A549 (cell line): ENCODE measurements around the gene ATP6AP1. TPM values are rescaled to one million over a fixed set of nuclear protein-coding genes. Genes with fewer than 3 reads are reported as not detected.

Experiments used
- ATAC-seq, 2 experiments: fragments of 200-7000 bp in 1 of 2; fragments of >200 bp in 1 of 2; cut with Nextera tagmentation in 1 of 2; cut with Tn5 transposase in 1 of 2; 3 replicates each; pipeline versions ENCODE4 v1.8.0 to v1.9.1; 2018 to 2020; ENCODE audit warnings: mild to moderate bottlenecking in 1 of 2, moderate library complexity in 1 of 2
- CTCF ChIA-PET: fragments of 300-600 bp; sonication (Branson Sonifier 250); formaldehyde crosslinking; extraction: SDS; loops from one replicate; lab custom pipeline; 2021; ENCODE audit warnings: antibody characterized with exemption, inconsistent platforms; lab: Yijun Ruan, JAX
- POLR2A ChIA-PET: fragments of 350-600 bp; formaldehyde crosslinking; extraction: SDS; loops from one replicate; lab custom pipeline; 2021; ENCODE audit warnings: antibody characterized with exemption, inconsistent platforms; lab: Yijun Ruan, JAX
- DNase-seq, 2 experiments: peaks; one replicate each; pipeline versions ENCODE4 v3.0.0 to v3.0.0-alpha.2; 2011 to 2016; ENCODE audit warnings: low read depth in 1 of 2, low spot score in 1 of 2
- FAIRE-seq: peaks from 2 replicates; lab custom pipeline; 2011; peaks lifted over from hg19 to GRCh38; lab: Jason Lieb, UNC
- H3K27ac ChIP-seq, 2 experiments: fragments of >200 bp; sonication (Bioruptor Twin); formaldehyde crosslinking; 3 replicates each; pipeline ENCODE4 v1.5.1; 2016 to 2017
- H3K4me1 ChIP-seq: fragments of >200 bp; sonication (Bioruptor Twin); formaldehyde crosslinking; 3 replicates; pipeline ENCODE4 v1.6.1; 2016
- H3K4me2 ChIP-seq: fragments of >200 bp; sonication (Bioruptor Twin); formaldehyde crosslinking; 3 replicates; pipeline ENCODE4 v1.6.1; 2016
- H3K4me3 ChIP-seq: fragments of >200 bp; sonication (Bioruptor Twin); formaldehyde crosslinking; 3 replicates; pipeline ENCODE4 v1.5.1; 2016
- H3K9me3 ChIP-seq: fragments of >200 bp; sonication (Bioruptor Twin); formaldehyde crosslinking; 3 replicates; pipeline ENCODE4 v1.6.1; 2016
- CBX2 ChIP-seq: fragments of 200-600 bp; sonication (generic); IDR thresholded peaks from 2 replicates; pipeline ENCODE4 v1.6.1; 2016; ENCODE audit warnings: low read depth, mild to moderate bottlenecking, borderline replicate concordance
- CEBPB ChIP-seq, 2 experiments: fragments of >200 bp in 1 of 2; sonication (Bioruptor Twin) in 1 of 2; formaldehyde crosslinking in 1 of 2; IDR thresholded peaks; 2 replicates each; pipeline ENCODE4 v1.6.1; 2012 to 2016
- CHD2 ChIP-seq: fragments of 150-350 bp; IDR thresholded peaks from 2 replicates; pipeline ENCODE4 v1.6.1; 2014; ENCODE audit warnings: low read length; ENCODE audit not compliant: partially characterized antibody
- EHMT2 ChIP-seq: fragments of 200-600 bp; sonication (generic); IDR thresholded peaks from 2 replicates; pipeline ENCODE4 v1.6.1; 2016; ENCODE audit warnings: antibody characterized with exemption, low read depth, mild to moderate bottlenecking, moderate library complexity
- EP300 ChIP-seq, 2 experiments: fragments of >200 bp; sonication (Bioruptor Twin); formaldehyde crosslinking; IDR thresholded peaks; 2 replicates in 1 of 2; 3 replicates in 1 of 2; pipeline ENCODE4 v1.6.1; 2016 to 2017
- HEYL ChIP-seq: fragments of 250-450 bp; sonication (Bioruptor Pico); IDR thresholded peaks from 2 replicates; pipeline ENCODE4 v1.8.0; 2021; ENCODE audit warnings: mild to moderate bottlenecking, moderate library complexity
- HOXB13 ChIP-seq: fragments of 250-450 bp; sonication (Bioruptor Pico); IDR thresholded peaks from 2 replicates; pipeline ENCODE4 v1.5.0; 2020; ENCODE audit warnings: low read depth, mild to moderate bottlenecking, moderate library complexity
- HOXB5 ChIP-seq: fragments of 250-450 bp; sonication (Bioruptor Pico); IDR thresholded peaks from 2 replicates; pipeline ENCODE4 v1.5.0; 2020; ENCODE audit warnings: mild to moderate bottlenecking, moderate library complexity
- JUN ChIP-seq, 2 experiments: fragments of >200 bp; sonication (Bioruptor Twin); formaldehyde crosslinking; IDR thresholded peaks; 2 replicates in 1 of 2; 3 replicates in 1 of 2; pipeline ENCODE4 v1.6.1; 2016 to 2017
- KDM1A ChIP-seq: fragments of 200-600 bp; sonication (generic); IDR thresholded peaks from 2 replicates; pipeline ENCODE4 v1.6.1; 2016; ENCODE audit warnings: low read depth, mild to moderate bottlenecking
- KDM5A ChIP-seq: fragments of 200-600 bp; sonication (generic); IDR thresholded peaks from 2 replicates; pipeline ENCODE4 v1.6.1; 2016; ENCODE audit warnings: antibody characterized with exemption, mild to moderate bottlenecking
- MYC ChIP-seq: IDR thresholded peaks from 2 replicates; pipeline ENCODE4 v1.6.1; 2012; ENCODE audit warnings: mild to moderate bottlenecking, inconsistent platforms, low read length, improper control_type of control experiment, borderline replicate concordance
- NFE2L2 ChIP-seq: fragments of 150-350 bp; conservative IDR thresholded peaks from 2 replicates; pipeline ENCODE4 v1.6.1; 2014; ENCODE audit warnings: low read length
- NPAS2 ChIP-seq: fragments of 250-450 bp; sonication (Bioruptor Pico); IDR thresholded peaks from 2 replicates; pipeline ENCODE4 v1.8.0; 2022; ENCODE audit warnings: mild to moderate bottlenecking, moderate library complexity, borderline replicate concordance
- SREBF2 ChIP-seq: fragments of 450-650 bp; IDR thresholded peaks from 2 replicates; pipeline ENCODE4 v1.6.1; 2014; ENCODE audit warnings: mild to moderate bottlenecking, moderate library complexity
- ZFP36 ChIP-seq: fragments of 450-650 bp; IDR thresholded peaks from 2 replicates; pipeline ENCODE4 v1.6.1; 2014; ENCODE audit warnings: borderline replicate concordance; ENCODE audit not compliant: partially characterized antibody
- ZNF302 ChIP-seq: fragments of 250-450 bp; sonication (Bioruptor Pico); IDR thresholded peaks from 2 replicates; pipeline ENCODE4 v1.9.0; 2021; ENCODE audit warnings: inconsistent platforms, mild to moderate bottlenecking, moderate library complexity
- WGBS: methylation state at CpG from one replicate; pipeline ENCODE4 v1.1.6; 2017; ENCODE audit errors: missing lambda C conversion rate; 5-methylcytosine and 5-hydroxymethylcytosine counted together
- polyA plus RNA-seq, 4 experiments: library from polyadenylated mRNA; depleted of rRNA in 3 of 4; stranded (reverse); fragments of >200 nt; fragmentation: RNase III in 1 of 4; extraction: RNeasy Plus Mini Kit Qiagen cat#74134 plus additional on column Dnase treatment in 1 of 4; gene quantifications; 2 replicates in 3 of 4; 3 replicates in 1 of 4; pipeline ENCODE4 v1.2.3, GENCODE V29; 2011 to 2017
- TF ChIP-seq, protein P1 (sequence below): IDR thresholded peaks from 2 replicates; pipeline ENCODE4 v1.6.1; 2012
- TF ChIP-seq, protein P2 (sequence below): fragments of 450-650 bp; IDR thresholded peaks from 2 replicates; pipeline ENCODE4 v1.6.1; 2014; ENCODE audit warnings: antibody characterized with exemption
- TF ChIP-seq, protein P3 (sequence below): fragments of >200 bp; sonication (Bioruptor Twin); formaldehyde crosslinking; IDR thresholded peaks from 3 replicates; pipeline ENCODE4 v1.6.1; 2016
- TF ChIP-seq, protein P4 (sequence below): fragments of >200 bp; sonication (Bioruptor Twin); formaldehyde crosslinking; IDR thresholded peaks from 3 replicates; pipeline ENCODE4 v1.5.1; 2016
- TF ChIP-seq, protein P5 (sequence below): fragments of >200 bp; sonication (Bioruptor Twin); formaldehyde crosslinking; IDR thresholded peaks from 2 replicates; pipeline ENCODE4 v1.6.1; 2016
- TF ChIP-seq, protein P6 (sequence below): fragments of 200-600 bp; sonication (generic); IDR thresholded peaks from 2 replicates; pipeline ENCODE4 v1.6.1; 2016; ENCODE audit warnings: antibody characterized with exemption, mild to moderate bottlenecking, moderate library complexity

The ATP6AP1 gene
- polyA plus RNA-seq, 2 of the 4 experiments (the other 2 are of a cell fraction), result 62.6 to 81.7 TPM

DNA sequence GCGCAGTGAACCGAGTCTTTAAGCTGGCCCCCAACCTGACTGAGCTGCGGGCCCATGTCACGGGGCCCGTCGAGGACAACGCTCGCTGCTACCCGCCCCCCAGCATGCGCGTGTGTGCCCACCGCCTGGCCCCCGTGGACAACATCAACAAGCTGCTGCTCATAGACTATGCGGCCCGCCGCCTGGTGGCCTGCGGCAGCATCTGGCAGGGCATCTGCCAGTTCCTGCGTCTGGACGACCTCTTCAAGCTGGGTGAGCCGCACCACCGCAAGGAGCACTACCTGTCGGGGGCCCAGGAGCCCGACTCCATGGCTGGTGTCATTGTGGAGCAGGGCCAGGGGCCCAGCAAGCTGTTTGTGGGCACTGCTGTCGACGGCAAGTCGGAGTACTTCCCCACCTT lies 31.8 kb downstream of the ATP6AP1 start (continued):
- TF ChIP-seq HOXB5, result no peak
- TF ChIP-seq, all 56 proteins: peak for 0

DNA sequence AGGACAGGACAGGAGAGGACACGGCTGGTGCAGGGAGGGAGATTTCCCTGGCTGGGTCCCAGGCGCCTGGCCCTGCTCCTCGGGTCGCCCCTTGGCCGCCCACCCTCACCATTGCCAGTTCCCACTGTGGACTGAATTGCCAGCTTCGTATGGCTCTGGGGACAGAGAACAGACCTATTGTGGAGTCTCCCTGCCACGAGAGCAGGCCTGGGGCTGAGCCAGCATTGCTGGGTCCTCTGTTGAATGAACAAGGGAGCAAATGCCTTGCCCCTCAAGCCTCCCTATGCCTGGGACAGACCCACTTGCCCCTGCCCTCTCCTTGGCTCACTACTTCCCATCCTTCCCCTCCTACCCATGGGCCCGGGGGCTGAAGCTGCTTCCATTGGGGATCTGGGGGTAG lies 33.9 kb downstream of the ATP6AP1 start:
- ATAC-seq (no peak), FAIRE-seq (no peak)
- CTCF ChIA-PET, result interaction anchor here (1.3 kb wide), 1 partner anchor 89 kb away, joined by 3 read pairs; no protein-coding TSS in a partner anchor

DNA sequence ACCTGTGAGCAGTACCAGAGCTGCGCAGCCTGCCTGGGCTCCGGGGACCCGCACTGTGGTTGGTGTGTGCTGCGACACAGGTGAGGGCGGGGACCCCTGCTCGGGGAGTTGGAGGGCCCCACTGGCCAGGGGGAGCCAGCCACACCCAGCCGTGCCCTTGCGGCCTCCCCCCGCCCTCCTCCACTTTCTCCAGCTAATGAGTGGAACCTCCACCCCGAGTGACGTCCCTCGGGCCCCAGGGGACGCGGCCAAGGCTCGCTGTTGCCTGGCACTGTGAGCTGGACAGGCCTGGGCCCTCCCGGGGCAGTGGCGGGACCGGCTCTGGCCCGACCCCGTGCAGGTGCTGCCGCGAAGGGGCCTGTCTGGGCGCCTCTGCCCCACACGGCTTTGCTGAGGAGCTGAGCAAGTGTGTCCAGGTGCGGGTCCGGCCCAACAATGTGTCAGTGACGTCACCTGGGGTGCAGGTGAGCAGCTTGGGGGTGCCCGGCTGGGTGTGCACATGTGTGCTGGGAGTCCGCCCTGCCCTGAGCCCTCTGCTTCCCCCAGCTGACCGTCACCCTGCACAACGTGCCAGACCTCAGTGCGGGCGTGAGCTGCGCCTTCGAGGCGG lies 35.2 kb downstream of the ATP6AP1 start:
- no peak for DNase-seq
- POLR2A ChIA-PET, result no interaction called here
- no peak overlapping the region for H3K4me3 ChIP-seq
- CTCF ChIA-PET, result no interaction called here
- no peak overlapping the region for H3K4me2 ChIP-seq
- H3K4me1 ChIP-seq, result peaks cover 7% of the 10 kb centered on the region
- 93% methylated on average over 3 of the region's 36 CpGs for WGBS
- H3K9me3 ChIP-seq, result no peaks in the 10 kb centered on the region
- no peak for FAIRE-seq
- H3K27ac ChIP-seq, result no peak overlapping the region
- no peak for TF ChIP-seq CEBPB (IDR thresholded peaks at IDR 0.05)
- no peak for TF ChIP-seq EP300 (IDR thresholded peaks at IDR 0.05)
- no peak for TF ChIP-seq MYC
- TF ChIP-seq ZNF302 (CRISPR knock-in tag), result no peak
- ATAC-seq, result no peak

More for the DNA sequence above, 33.9 kb downstream of the ATP6AP1 start:
- no peak overlapping the region for H3K27ac ChIP-seq
- H3K4me3 ChIP-seq, result no peak overlapping the region
- TF ChIP-seq ZNF302 (CRISPR knock-in tag) (no peak), NFE2L2 (no peak), HOXB13 (CRISPR knock-in tag) (no peak), EHMT2 (no peak), ZFP36 (no peak), CHD2 (no peak)
- TF ChIP-seq, protein P1, sequence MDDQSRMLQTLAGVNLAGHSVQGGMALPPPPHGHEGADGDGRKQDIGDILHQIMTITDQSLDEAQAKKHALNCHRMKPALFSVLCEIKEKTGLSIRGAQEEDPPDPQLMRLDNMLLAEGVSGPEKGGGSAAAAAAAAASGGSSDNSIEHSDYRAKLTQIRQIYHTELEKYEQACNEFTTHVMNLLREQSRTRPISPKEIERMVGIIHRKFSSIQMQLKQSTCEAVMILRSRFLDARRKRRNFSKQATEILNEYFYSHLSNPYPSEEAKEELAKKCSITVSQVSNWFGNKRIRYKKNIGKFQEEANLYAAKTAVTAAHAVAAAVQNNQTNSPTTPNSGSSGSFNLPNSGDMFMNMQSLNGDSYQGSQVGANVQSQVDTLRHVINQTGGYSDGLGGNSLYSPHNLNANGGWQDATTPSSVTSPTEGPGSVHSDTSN, result no peak
- H3K9me3 ChIP-seq, result no peaks in the 10 kb centered on the region
- H3K4me1 ChIP-seq, result peaks cover 11% of the 10 kb centered on the region
- no peak for DNase-seq
- WGBS, result 93% methylated on average over 3 of the region's 8 CpGs
- POLR2A ChIA-PET, result no interaction called here
- no peak overlapping the region for H3K4me2 ChIP-seq

DNA sequence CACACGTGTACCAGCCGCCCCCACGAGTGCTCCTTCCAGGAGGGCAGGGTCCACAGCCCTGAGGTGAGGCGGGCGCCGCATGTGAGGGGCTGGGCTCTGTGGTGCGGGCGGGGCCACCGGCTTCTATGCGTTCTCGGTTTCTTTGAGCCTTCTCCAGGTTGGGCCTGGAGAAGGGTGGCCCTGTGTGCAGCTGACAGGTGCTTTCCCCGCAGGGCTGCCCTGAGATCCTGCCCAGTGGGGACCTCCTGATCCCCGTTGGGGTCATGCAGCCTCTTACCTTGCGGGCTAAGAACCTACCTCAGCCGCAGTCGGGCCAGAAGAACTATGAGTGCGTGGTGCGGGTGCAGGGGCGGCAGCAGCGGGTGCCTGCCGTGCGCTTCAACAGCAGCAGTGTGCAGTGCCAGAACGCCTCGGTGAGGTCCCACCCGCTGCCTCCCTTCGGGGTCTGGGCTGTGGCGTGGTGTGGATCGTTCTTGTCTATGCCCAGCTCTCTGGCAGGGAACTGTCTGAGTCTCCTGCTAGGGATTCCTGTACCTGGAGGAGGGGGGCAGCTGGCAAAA lies 36.4 kb downstream of the ATP6AP1 start:
- no peak overlapping the region for H3K4me3 ChIP-seq
- no peaks in the 10 kb centered on the region for H3K9me3 ChIP-seq
- FAIRE-seq (no peak), DNase-seq (no peak), ATAC-seq (no peak)
- 95% methylated on average over 12 of the region's 28 CpGs for WGBS
- no peaks in the 10 kb centered on the region for H3K4me1 ChIP-seq
- ChIA-PET CTCF (no interaction called here), POLR2A (no interaction called here)
- H3K27ac ChIP-seq, result no peak overlapping the region
- no peak overlapping the region for H3K4me2 ChIP-seq
- TF ChIP-seq, protein P2, sequence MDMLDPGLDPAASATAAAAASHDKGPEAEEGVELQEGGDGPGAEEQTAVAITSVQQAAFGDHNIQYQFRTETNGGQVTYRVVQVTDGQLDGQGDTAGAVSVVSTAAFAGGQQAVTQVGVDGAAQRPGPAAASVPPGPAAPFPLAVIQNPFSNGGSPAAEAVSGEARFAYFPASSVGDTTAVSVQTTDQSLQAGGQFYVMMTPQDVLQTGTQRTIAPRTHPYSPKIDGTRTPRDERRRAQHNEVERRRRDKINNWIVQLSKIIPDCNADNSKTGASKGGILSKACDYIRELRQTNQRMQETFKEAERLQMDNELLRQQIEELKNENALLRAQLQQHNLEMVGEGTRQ, result no peak
- TF ChIP-seq CBX2 (no peak), NPAS2 (CRISPR knock-in tag) (no peak), SREBF2 (no peak), KDM5A (no peak), HEYL (CRISPR knock-in tag) (no peak), JUN (IDR thresholded peaks at IDR 0.05) (no peak), KDM1A (no peak)
- TF ChIP-seq, protein P3, sequence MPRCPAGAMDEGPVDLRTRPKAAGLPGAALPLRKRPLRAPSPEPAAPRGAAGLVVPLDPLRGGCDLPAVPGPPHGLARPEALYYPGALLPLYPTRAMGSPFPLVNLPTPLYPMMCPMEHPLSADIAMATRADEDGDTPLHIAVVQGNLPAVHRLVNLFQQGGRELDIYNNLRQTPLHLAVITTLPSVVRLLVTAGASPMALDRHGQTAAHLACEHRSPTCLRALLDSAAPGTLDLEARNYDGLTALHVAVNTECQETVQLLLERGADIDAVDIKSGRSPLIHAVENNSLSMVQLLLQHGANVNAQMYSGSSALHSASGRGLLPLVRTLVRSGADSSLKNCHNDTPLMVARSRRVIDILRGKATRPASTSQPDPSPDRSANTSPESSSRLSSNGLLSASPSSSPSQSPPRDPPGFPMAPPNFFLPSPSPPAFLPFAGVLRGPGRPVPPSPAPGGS, result no peak
- TF ChIP-seq, protein P4, sequence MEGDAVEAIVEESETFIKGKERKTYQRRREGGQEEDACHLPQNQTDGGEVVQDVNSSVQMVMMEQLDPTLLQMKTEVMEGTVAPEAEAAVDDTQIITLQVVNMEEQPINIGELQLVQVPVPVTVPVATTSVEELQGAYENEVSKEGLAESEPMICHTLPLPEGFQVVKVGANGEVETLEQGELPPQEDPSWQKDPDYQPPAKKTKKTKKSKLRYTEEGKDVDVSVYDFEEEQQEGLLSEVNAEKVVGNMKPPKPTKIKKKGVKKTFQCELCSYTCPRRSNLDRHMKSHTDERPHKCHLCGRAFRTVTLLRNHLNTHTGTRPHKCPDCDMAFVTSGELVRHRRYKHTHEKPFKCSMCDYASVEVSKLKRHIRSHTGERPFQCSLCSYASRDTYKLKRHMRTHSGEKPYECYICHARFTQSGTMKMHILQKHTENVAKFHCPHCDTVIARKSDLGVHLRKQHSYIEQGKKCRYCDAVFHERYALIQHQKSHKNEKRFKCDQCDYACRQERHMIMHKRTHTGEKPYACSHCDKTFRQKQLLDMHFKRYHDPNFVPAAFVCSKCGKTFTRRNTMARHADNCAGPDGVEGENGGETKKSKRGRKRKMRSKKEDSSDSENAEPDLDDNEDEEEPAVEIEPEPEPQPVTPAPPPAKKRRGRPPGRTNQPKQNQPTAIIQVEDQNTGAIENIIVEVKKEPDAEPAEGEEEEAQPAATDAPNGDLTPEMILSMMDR, result no peak
- TF ChIP-seq, protein P5, sequence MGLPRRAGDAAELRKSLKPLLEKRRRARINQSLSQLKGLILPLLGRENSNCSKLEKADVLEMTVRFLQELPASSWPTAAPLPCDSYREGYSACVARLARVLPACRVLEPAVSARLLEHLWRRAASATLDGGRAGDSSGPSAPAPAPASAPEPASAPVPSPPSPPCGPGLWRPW, result no peak
- TF ChIP-seq, protein P6, sequence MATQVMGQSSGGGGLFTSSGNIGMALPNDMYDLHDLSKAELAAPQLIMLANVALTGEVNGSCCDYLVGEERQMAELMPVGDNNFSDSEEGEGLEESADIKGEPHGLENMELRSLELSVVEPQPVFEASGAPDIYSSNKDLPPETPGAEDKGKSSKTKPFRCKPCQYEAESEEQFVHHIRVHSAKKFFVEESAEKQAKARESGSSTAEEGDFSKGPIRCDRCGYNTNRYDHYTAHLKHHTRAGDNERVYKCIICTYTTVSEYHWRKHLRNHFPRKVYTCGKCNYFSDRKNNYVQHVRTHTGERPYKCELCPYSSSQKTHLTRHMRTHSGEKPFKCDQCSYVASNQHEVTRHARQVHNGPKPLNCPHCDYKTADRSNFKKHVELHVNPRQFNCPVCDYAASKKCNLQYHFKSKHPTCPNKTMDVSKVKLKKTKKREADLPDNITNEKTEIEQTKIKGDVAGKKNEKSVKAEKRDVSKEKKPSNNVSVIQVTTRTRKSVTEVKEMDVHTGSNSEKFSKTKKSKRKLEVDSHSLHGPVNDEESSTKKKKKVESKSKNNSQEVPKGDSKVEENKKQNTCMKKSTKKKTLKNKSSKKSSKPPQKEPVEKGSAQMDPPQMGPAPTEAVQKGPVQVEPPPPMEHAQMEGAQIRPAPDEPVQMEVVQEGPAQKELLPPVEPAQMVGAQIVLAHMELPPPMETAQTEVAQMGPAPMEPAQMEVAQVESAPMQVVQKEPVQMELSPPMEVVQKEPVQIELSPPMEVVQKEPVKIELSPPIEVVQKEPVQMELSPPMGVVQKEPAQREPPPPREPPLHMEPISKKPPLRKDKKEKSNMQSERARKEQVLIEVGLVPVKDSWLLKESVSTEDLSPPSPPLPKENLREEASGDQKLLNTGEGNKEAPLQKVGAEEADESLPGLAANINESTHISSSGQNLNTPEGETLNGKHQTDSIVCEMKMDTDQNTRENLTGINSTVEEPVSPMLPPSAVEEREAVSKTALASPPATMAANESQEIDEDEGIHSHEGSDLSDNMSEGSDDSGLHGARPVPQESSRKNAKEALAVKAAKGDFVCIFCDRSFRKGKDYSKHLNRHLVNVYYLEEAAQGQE, result no peak
